Measurements from ENCODE around the gene LRG1.

Gene LRG1

GRCh38 chr19:4504297-4504701, 35.5 kb downstream of the LRG1 start:
- H3K27me3 ChIP-seq (ENCODE audit: low read depth, low read length) = no peaks in the 10 kb centered on the region
- H3K4me3 ChIP-seq (ENCODE audit: low read depth in 1 of 2, low read length in 2 of 2) = no peak overlapping the region
- no peak overlapping the region for H3K27ac ChIP-seq (ENCODE audit: low read length)
- peaks cover 0 to 65% of the 10 kb centered on the region in 2 donors for H3K36me3 ChIP-seq (ENCODE audit: control insufficient read depth in 1 of 2, insufficient read depth in 2 of 2, low read length in 2 of 2)
- no peaks in the 10 kb centered on the region for H3K9me3 ChIP-seq (ENCODE audit: control insufficient read depth in 1 of 2, low read length in 2 of 2)
- peaks cover 0 to 35% of the 10 kb centered on the region in 2 donors for H3K4me1 ChIP-seq (ENCODE audit: control insufficient read depth in 1 of 2, insufficient read depth in 2 of 2, low read length in 2 of 2)

- Histone ChIP-seq H3K36me3 (ENCODE audit: control insufficient read depth in 1 of 2, insufficient read depth in 2 of 2, low read length in 2 of 2) (peaks cover 0 to 66% of the 10 kb centered on the region in 2 donors), H3K27ac (ENCODE audit: low read length) (no peak overlapping the region), H3K4me1 (ENCODE audit: control insufficient read depth in 1 of 2, insufficient read depth in 2 of 2, low read length in 2 of 2) (peaks cover 0 to 35% of the 10 kb centered on the region in 2 donors), H3K9me3 (ENCODE audit: control insufficient read depth in 1 of 2, low read length in 2 of 2) (no peaks in the 10 kb centered on the region), H3K27me3 (ENCODE audit: low read depth, low read length) (no peaks in the 10 kb centered on the region), H3K4me3 (ENCODE audit: low read depth in 1 of 2, low read length in 2 of 2) (no peak overlapping the region)
These were observed 36.0 kb downstream of the LRG1 start for GRCh38 chr19:4503825-4504170.

- Histone ChIP-seq H3K4me1 (ENCODE audit: control insufficient read depth in 1 of 2, insufficient read depth in 2 of 2, low read length in 2 of 2) (peaks cover 0 to 35% of the 10 kb centered on the region in 2 donors), H3K27me3 (ENCODE audit: low read depth, low read length) (no peaks in the 10 kb centered on the region), H3K27ac (ENCODE audit: low read length) (no peak overlapping the region), H3K36me3 (ENCODE audit: control insufficient read depth in 1 of 2, insufficient read depth in 2 of 2, low read length in 2 of 2) (peaks cover 0 to 71% of the 10 kb centered on the region in 2 donors), H3K4me3 (ENCODE audit: low read depth in 1 of 2, low read length in 2 of 2) (no peak overlapping the region), H3K9me3 (ENCODE audit: control insufficient read depth in 1 of 2, low read length in 2 of 2) (no peaks in the 10 kb centered on the region)
These were observed 36.6 kb downstream of the LRG1 start for GRCh38 chr19:4503132-4503824.

GRCh38 chr19:4502282-4503131, 37.3 kb downstream of the LRG1 start:
- Histone ChIP-seq H3K27ac (ENCODE audit: low read length) (no peak overlapping the region), H3K36me3 (ENCODE audit: control insufficient read depth in 1 of 2, insufficient read depth in 2 of 2, low read length in 2 of 2) (peaks cover 0 to 79% of the 10 kb centered on the region in 2 donors), H3K4me1 (ENCODE audit: control insufficient read depth in 1 of 2, insufficient read depth in 2 of 2, low read length in 2 of 2) (peaks cover 0 to 29% of the 10 kb centered on the region in 2 donors), H3K27me3 (ENCODE audit: low read depth, low read length) (no peaks in the 10 kb centered on the region), H3K4me3 (ENCODE audit: low read depth in 1 of 2, low read length in 2 of 2) (no peak overlapping the region), H3K9me3 (ENCODE audit: control insufficient read depth in 1 of 2, low read length in 2 of 2) (no peaks in the 10 kb centered on the region)

- no peak overlapping the region for H3K4me3 ChIP-seq (ENCODE audit: low read depth in 1 of 2, low read length in 2 of 2)
- H3K27me3 ChIP-seq (ENCODE audit: low read depth, low read length) = no peaks in the 10 kb centered on the region
- H3K4me1 ChIP-seq (ENCODE audit: control insufficient read depth in 1 of 2, insufficient read depth in 2 of 2, low read length in 2 of 2) = peaks cover 0 to 24% of the 10 kb centered on the region in 2 donors
- H3K36me3 ChIP-seq (ENCODE audit: control insufficient read depth in 1 of 2, insufficient read depth in 2 of 2, low read length in 2 of 2) = peaks cover 0 to 77% of the 10 kb centered on the region in 2 donors
- H3K9me3 ChIP-seq (ENCODE audit: control insufficient read depth in 1 of 2, low read length in 2 of 2) = no peaks in the 10 kb centered on the region
- H3K27ac ChIP-seq (ENCODE audit: low read length) = no peak overlapping the region
These were observed 38.1 kb downstream of the LRG1 start for GRCh38 chr19:4501691-4502090.

GRCh38 chr19:4500841-4501591, 38.8 kb downstream of the LRG1 start:
- Histone ChIP-seq H3K27ac (ENCODE audit: low read length) (no peak overlapping the region), H3K27me3 (ENCODE audit: low read depth, low read length) (no peaks in the 10 kb centered on the region), H3K9me3 (ENCODE audit: control insufficient read depth in 1 of 2, low read length in 2 of 2) (no peaks in the 10 kb centered on the region), H3K4me1 (ENCODE audit: control insufficient read depth in 1 of 2, insufficient read depth in 2 of 2, low read length in 2 of 2) (peaks cover 0 to 20% of the 10 kb centered on the region in 2 donors), H3K4me3 (ENCODE audit: low read depth in 1 of 2, low read length in 2 of 2) (no peak overlapping the region), H3K36me3 (ENCODE audit: control insufficient read depth in 1 of 2, insufficient read depth in 2 of 2, low read length in 2 of 2) (peaks cover 0 to 77% of the 10 kb centered on the region in 2 donors)

GRCh38 chr19:4499855-4500254, 40.0 kb downstream of the LRG1 start:
- no peak overlapping the region for H3K27ac ChIP-seq (ENCODE audit: low read length)
- no peak overlapping the region for H3K4me3 ChIP-seq (ENCODE audit: low read depth in 1 of 2, low read length in 2 of 2)
- peaks cover 0 to 9% of the 10 kb centered on the region in 2 donors for H3K4me1 ChIP-seq (ENCODE audit: control insufficient read depth in 1 of 2, insufficient read depth in 2 of 2, low read length in 2 of 2)
- no peaks in the 10 kb centered on the region for H3K9me3 ChIP-seq (ENCODE audit: control insufficient read depth in 1 of 2, low read length in 2 of 2)
- peaks cover 0 to 75% of the 10 kb centered on the region in 2 donors for H3K36me3 ChIP-seq (ENCODE audit: control insufficient read depth in 1 of 2, insufficient read depth in 2 of 2, low read length in 2 of 2)
- no peaks in the 10 kb centered on the region for H3K27me3 ChIP-seq (ENCODE audit: low read depth, low read length)

- Histone ChIP-seq H3K27me3 (ENCODE audit: low read depth, low read length) (no peaks in the 10 kb centered on the region), H3K36me3 (ENCODE audit: control insufficient read depth in 1 of 2, insufficient read depth in 2 of 2, low read length in 2 of 2) (peaks cover 0 to 75% of the 10 kb centered on the region in 2 donors), H3K27ac (ENCODE audit: low read length) (no peak overlapping the region), H3K9me3 (ENCODE audit: control insufficient read depth in 1 of 2, low read length in 2 of 2) (no peaks in the 10 kb centered on the region), H3K4me1 (ENCODE audit: control insufficient read depth in 1 of 2, insufficient read depth in 2 of 2, low read length in 2 of 2) (peaks cover 0 to 3% of the 10 kb centered on the region in 2 donors), H3K4me3 (ENCODE audit: low read depth in 1 of 2, low read length in 2 of 2) (no peak overlapping the region)
These were observed 40.5 kb downstream of the LRG1 start for GRCh38 chr19:4499318-4499717.

GRCh38 chr19:4498694-4499093, 41.1 kb downstream of the LRG1 start:
- Histone ChIP-seq H3K27ac (ENCODE audit: low read length) (no peak overlapping the region), H3K4me1 (ENCODE audit: control insufficient read depth in 1 of 2, insufficient read depth in 2 of 2, low read length in 2 of 2) (no peaks in the 10 kb centered on the region), H3K9me3 (ENCODE audit: control insufficient read depth in 1 of 2, low read length in 2 of 2) (no peaks in the 10 kb centered on the region), H3K4me3 (ENCODE audit: low read depth in 1 of 2, low read length in 2 of 2) (no peak overlapping the region), H3K36me3 (ENCODE audit: control insufficient read depth in 1 of 2, insufficient read depth in 2 of 2, low read length in 2 of 2) (peaks cover 0 to 75% of the 10 kb centered on the region in 2 donors), H3K27me3 (ENCODE audit: low read depth, low read length) (no peaks in the 10 kb centered on the region)

- no peak overlapping the region for H3K27ac ChIP-seq (ENCODE audit: low read length)
- no peaks in the 10 kb centered on the region for H3K4me1 ChIP-seq (ENCODE audit: control insufficient read depth in 1 of 2, insufficient read depth in 2 of 2, low read length in 2 of 2)
- H3K36me3 ChIP-seq (ENCODE audit: control insufficient read depth in 1 of 2, insufficient read depth in 2 of 2, low read length in 2 of 2) = peaks cover 0 to 74% of the 10 kb centered on the region in 2 donors
- no peaks in the 10 kb centered on the region for H3K27me3 ChIP-seq (ENCODE audit: low read depth, low read length)
- H3K9me3 ChIP-seq (ENCODE audit: control insufficient read depth in 1 of 2, low read length in 2 of 2) = no peaks in the 10 kb centered on the region
- H3K4me3 ChIP-seq (ENCODE audit: low read depth in 1 of 2, low read length in 2 of 2) = no peak overlapping the region
These were observed 42.0 kb downstream of the LRG1 start for GRCh38 chr19:4497770-4498389.

GRCh38 chr19:4496304-4496703, 43.5 kb downstream of the LRG1 start:
- H3K27ac ChIP-seq (ENCODE audit: low read length) = no peak overlapping the region
- peaks cover 7 to 65% of the 10 kb centered on the region in 2 donors for H3K36me3 ChIP-seq (ENCODE audit: control insufficient read depth in 1 of 2, insufficient read depth in 2 of 2, low read length in 2 of 2)

More at GRCh38 chr19:4496304-4496703, 43.5 kb downstream of the LRG1 start:
- H3K9me3 ChIP-seq (ENCODE audit: control insufficient read depth in 1 of 2, low read length in 2 of 2) = no peaks in the 10 kb centered on the region
- no peaks in the 10 kb centered on the region for H3K27me3 ChIP-seq (ENCODE audit: low read depth, low read length)
- H3K4me1 ChIP-seq (ENCODE audit: control insufficient read depth in 1 of 2, insufficient read depth in 2 of 2, low read length in 2 of 2) = no peaks in the 10 kb centered on the region
- H3K4me3 ChIP-seq (ENCODE audit: low read depth in 1 of 2, low read length in 2 of 2) = no peak overlapping the region
